ENCODE data around the gene AIF1.

AIF1 gene

GRCh38 chr6:31575952-31576685 lies 38.9 kb upstream of the AIF1 start:
- TF ChIP-seq ARNTL (CRISPR knock-in tag; IDR thresholded peaks at IDR 0.05; ENCODE audit: borderline replicate concordance, low read depth) (no peak), PPARA (CRISPR knock-in tag; IDR thresholded peaks at IDR 0.05; ENCODE audit: borderline replicate concordance) (no peak), CSDC2 (CRISPR knock-in tag; IDR thresholded peaks at IDR 0.05) (no peak), ZNF565 (CRISPR knock-in tag; conservative IDR thresholded peaks at IDR 0.05; ENCODE audit: low read depth) (no peak), ZFP30 (CRISPR knock-in tag; IDR thresholded peaks at IDR 0.05) (no peak), ZC3H10 (CRISPR knock-in tag; IDR thresholded peaks at IDR 0.05) (no peak), ZNF8 (CRISPR knock-in tag; IDR thresholded peaks at IDR 0.05) (no peak), GLIS3 (CRISPR knock-in tag; IDR thresholded peaks at IDR 0.05) (no peak), CSRNP3 (CRISPR knock-in tag; IDR thresholded peaks at IDR 0.05) (no peak), TOX (CRISPR knock-in tag; IDR thresholded peaks at IDR 0.05; ENCODE audit: borderline replicate concordance) (no peak)
- ATAC-seq = no peak

- TF ChIP-seq GLIS3 (CRISPR knock-in tag; IDR thresholded peaks at IDR 0.05) (no peak), CSDC2 (CRISPR knock-in tag; IDR thresholded peaks at IDR 0.05) (no peak), ESRRG (CRISPR knock-in tag; IDR thresholded peaks at IDR 0.05) (no peak)
- ATAC-seq = no peak
Observed at GRCh38 chr6:31576897-31577578, 38.0 kb upstream of the AIF1 start.

GRCh38 chr6:31577579-31577966 lies 37.5 kb upstream of the AIF1 start:
- no peak for TF ChIP-seq ZNF565 (CRISPR knock-in tag; conservative IDR thresholded peaks at IDR 0.05; ENCODE audit: low read depth)
- no peak for TF ChIP-seq GLIS3 (CRISPR knock-in tag; IDR thresholded peaks at IDR 0.05)
- no peak for TF ChIP-seq SNAI2 (CRISPR knock-in tag; IDR thresholded peaks at IDR 0.05)
- TF ChIP-seq TOX (CRISPR knock-in tag; IDR thresholded peaks at IDR 0.05; ENCODE audit: borderline replicate concordance) = no peak
- no peak for TF ChIP-seq CSDC2 (CRISPR knock-in tag; IDR thresholded peaks at IDR 0.05)
- no peak for TF ChIP-seq TSHZ2 (CRISPR knock-in tag; IDR thresholded peaks at IDR 0.05)
- TF ChIP-seq PPARA (CRISPR knock-in tag; IDR thresholded peaks at IDR 0.05; ENCODE audit: borderline replicate concordance) = no peak
- TF ChIP-seq TCF4 (CRISPR knock-in tag; IDR thresholded peaks at IDR 0.05; ENCODE audit: borderline replicate concordance) = no peak
- TF ChIP-seq POU6F1 (CRISPR knock-in tag; IDR thresholded peaks at IDR 0.05; ENCODE audit: borderline replicate concordance, low read depth) = no peak
- no peak for TF ChIP-seq ISL1 (CRISPR knock-in tag; IDR thresholded peaks at IDR 0.05)
- no peak for TF ChIP-seq ZNF70 (CRISPR knock-in tag; IDR thresholded peaks at IDR 0.05)
- TF ChIP-seq RARB (CRISPR knock-in tag; IDR thresholded peaks at IDR 0.05) = no peak
- TF ChIP-seq ZC3H10 (CRISPR knock-in tag; IDR thresholded peaks at IDR 0.05) = no peak
- no peak for TF ChIP-seq CSRNP3 (CRISPR knock-in tag; IDR thresholded peaks at IDR 0.05)
- no peak for ATAC-seq

Measured in SK-N-SH treated with all-trans-retinoic acid at 6 μM for 48 hours (cell line).